ENCODE results near the gene SLC5A5.

SLC5A5 gene

GRCh38 chr19:17871878-17872250, at the start of gene SLC5A5:
TSS of gene SLC5A5 (plus strand) at chr19:17871945. CDS start at chr19:17872320, 375 bp downstream.
- DNase-seq (ENCODE audit: low read depth), result no peak

DNA sequence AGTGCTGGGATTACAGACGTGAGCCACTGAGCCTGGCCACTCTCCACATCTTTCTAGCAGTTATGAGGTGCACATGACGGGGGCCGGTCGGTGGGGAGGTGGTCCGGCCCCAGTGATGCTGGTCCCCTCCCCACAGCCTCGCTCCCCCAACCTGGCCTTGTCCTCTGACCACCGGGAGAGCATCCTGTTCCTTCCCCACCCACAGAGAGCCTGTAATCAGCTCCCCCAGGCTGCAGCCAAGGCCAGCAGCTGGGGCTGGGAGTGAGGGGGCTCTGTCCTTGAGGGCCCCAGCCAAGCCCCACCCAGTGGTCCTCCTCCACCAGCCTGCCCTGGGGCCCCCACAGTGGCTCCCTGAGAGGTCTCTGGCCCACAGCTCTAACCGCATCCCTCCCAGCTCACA, 47.4 kb upstream of the SLC5A5 start:
- no peak for DNase-seq (ENCODE audit: low read depth)

- DNase-seq (ENCODE audit: low read depth), result no peak
Measured at GRCh38 chr19:17826508-17827056, 45.2 kb upstream of the SLC5A5 start.

DNA sequence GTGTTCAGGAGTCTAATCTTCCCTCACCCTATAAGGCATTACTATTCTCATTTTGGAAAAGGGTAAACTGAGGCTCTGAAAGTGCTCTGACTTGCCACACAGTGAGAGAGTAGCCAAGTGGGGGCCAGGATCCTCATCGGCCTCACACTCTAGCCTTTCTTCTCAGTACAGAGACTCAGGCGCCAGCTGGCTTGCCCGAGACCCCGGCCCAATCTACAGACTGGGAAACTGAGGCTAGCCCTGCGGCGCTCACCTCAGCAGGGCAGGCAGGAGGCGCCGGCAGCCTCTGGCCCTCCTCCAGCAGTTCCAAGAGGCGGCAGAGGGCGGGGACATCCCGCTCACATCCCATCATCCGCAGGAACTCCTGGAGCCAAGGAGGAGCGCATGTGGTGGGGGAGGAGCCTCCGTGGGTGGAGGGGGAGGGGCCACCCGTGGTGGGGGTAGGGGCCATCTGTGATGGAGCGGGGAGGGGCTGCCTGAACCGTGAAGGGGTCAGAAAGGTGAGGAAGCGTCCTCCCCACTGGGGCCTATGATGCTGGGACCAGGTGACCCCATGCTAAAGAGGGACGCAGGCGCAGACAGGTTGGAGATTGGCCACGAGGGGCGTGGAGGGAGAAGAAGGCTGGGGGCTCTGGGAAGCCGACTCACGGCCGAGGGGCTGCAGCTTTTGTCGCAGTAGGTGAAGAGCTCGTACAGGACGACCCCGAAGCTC, 41.7 kb upstream of the SLC5A5 start:
- DNase-seq (ENCODE audit: low read depth), result peak; percentile 47

- peak; percentile 89 for DNase-seq (ENCODE audit: low read depth)
Measured at GRCh38 chr19:17830567-17831418, 41.0 kb upstream of the SLC5A5 start.

DNA sequence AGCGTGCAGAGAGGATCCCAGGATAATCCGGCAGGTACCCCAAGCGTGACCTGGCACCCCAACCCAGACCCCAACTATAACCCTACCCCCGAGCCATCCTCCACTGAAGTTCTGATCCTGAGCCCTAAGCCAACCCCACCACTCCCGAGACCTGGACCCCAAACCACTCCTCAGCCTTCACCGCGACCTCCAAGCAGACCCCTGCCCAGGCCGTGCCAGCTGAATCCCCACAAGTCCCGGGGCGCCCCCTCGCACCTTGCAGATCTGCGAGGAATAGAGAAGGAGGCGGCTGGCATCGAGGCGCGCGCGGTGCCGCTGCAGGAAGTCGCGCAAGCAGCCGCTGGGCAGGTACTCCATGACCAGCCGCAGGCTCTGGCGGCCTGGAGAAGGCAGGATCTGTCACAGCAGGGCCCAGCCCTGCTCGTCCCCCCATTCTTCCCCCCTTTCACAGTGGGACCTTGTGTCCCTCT, 40.3 kb upstream of the SLC5A5 start:
- no peak for DNase-seq (ENCODE audit: low read depth)

GRCh38 chr19:17832443-17833208, 39.1 kb upstream of the SLC5A5 start:
- DNase-seq (ENCODE audit: low read depth), result no peak

DNA sequence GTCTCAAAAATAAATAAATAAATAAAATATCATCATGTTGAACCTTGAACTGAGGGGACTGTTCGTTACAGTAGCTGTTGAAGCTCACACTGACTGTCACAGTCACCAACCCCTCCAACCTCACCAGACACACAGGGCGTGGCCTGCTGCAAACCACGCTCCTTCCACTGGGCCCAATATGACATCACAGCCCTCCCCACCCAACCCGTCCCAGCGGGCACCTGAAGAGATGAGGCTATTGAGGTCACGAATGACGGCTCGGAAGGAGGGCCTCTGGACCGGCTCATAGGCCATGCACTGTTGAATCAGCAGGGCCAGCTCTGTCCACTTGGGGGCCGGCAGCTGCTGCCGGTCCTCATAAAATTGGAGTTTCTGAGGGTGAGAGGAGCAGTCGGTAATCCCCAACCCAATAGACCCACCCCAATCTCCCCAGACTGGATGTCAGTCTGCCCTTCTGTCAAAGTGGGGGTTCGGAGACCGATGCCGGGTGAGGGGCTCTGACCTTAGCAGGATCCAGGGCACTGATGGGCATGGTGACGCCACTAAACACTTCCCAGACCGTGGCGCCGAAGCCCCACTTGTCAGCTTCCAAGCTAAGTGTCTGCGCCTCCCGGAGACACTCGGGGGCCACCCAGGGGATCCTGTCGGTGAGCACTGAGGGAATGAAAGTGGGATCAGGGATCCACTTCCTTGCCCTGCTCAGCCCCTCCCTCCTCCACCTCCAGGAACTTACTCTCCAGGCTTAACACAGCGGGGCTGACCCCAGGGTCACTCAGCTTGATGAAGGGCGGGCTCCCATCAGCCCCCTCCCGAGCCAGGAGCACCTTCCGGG, 37.2 kb upstream of the SLC5A5 start:
- DNase-seq (ENCODE audit: low read depth), result peak; percentile 7

DNA sequence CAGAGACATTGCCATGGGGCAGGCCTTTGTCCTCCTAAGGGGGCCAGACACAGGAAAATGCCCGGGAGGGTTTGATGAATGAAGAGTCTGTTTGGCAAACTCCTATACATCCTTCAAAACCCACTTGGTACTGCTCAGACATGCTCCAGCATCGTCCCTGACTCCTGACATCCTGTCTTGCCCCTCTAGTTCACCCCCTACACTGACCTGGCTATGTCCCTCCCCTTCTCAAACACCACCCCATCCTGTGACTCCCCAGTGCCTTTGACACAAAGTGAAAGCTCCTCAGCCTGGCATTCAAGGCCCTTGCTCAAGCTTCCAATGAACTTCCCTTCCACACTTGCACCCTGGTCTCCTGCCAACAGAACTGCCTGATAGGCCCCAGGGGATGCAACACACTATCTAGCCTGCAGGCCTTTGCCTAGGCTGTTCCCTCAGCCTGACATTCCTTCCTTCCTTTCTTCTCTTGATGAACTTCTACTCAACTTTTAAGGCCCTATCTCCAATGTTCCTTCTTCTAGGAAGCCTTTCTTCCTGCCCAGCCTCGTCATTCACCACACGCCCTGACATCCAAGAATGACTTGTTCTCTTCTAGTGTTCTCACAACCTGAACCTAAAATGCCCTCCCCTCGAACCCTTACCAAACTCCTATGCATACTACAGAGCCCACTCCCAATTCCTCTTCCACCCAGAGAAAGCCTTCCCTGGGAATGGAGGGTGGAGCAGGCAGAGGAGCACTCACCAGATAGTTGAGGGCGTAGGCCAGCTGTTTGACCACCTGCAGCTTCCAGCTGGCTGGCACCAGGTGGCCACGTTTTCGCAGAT, 36.4 kb upstream of the SLC5A5 start:
- DNase-seq (ENCODE audit: low read depth), result no peak

DNA sequence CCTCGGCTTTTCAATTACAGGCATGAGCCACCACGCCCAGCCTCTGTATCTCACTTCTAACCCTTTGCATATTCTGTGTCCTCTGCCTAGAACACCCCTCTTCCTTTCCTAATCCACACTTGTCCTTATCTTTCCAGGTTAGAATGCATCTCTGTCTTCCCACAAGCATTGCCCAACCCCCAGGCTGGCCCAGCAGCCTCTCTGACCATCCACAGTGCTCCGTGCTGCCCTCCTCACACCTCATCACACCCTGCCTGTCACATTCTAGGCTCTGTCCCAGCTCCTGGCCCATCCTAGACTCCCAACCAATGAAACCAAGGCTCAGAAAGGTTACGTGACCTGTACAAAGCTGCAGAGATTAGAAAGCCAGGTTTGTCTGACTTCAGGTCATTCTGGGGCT, 35.2 kb upstream of the SLC5A5 start:
- DNase-seq (ENCODE audit: low read depth), result no peak

DNA sequence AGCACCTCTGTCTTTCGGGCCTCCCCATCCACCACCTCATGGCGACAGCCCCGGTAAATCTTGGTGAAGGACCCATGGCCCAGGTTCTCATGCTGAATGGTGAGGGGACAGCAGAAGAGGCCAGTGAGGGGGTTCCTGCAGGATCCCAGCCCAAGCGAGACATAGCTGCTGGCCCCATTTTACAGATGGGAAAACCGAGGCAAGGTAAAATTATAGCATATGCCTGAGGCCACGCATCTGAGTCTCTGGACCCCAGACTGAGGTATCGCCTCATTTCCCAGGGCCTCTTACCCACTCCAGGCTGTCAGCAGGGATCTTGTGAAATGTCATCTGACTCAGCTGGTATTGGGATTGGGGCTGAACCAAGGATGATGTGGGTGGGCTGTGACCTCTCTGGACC, 33.8 kb upstream of the SLC5A5 start:
- DNase-seq (ENCODE audit: low read depth), result no peak

DNA sequence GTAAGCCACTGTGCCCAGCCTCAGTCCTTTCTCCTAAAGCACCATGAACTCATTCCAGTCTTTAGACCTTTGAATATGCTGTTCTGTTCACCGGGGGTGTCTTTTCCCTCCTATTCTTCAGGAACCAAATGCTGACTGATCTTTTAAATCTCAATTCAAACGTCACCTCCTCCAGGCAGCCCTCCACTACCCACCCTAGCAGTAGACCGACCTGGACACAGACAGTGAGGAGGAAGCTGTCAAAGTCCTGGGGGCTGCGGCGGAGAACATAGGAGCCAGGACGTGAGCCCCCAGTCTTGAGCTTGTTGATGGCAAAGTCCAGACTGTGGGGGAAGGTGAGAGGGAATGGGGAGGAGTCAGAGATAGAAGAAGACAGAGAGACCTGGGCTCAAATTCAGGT, 31.7 kb upstream of the SLC5A5 start:
- no peak for DNase-seq (ENCODE audit: low read depth)

GRCh38 chr19:17841371-17841809, 30.4 kb upstream of the SLC5A5 start:
- no peak for DNase-seq (ENCODE audit: low read depth)

DNA sequence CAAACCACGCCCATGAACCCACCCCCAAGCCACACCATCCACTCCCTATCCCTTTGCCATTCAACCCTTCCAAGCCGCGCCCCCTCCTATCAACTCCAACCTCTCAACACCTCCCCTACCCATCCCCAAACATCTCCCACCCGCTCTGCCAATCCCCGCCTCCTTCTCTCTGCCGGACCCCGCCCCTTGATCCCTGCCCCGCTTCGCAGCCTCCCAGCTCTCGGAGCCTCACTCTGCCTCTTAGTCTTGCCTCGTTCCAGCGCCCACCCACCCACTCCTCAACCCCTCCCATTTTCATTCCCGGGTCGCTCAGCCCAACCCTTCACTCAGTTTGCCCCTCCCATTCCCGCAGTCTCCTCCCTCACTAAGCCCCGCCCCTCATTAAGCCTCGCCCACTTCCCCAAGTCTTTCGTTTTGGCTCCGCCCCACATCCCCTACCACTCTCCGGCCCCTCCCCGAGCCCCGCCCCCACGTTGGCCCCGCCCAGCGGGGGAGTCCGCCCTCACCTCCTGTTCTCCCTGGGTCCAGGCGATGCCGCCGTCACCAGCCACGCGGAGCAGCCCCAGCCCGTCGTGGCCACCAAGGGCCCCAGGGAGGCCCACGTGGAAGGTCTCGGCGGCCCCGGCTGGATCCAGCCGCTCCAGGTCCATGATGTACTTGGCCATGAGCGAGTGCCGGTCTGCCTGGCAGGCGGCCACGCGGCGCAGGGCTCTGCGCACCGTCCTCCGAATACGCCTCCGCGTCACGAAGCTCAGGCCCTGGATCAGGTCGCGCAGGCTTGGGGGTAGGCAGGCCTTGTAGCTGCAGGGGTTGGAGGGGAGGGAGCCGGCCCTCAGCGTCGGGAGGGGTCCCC, 29.7 kb upstream of the SLC5A5 start:
- peak; percentile 92 for DNase-seq (ENCODE audit: low read depth)

GRCh38 chr19:17842663-17843291, 29.0 kb upstream of the SLC5A5 start:
- DNase-seq (ENCODE audit: low read depth), result no peak

DNA sequence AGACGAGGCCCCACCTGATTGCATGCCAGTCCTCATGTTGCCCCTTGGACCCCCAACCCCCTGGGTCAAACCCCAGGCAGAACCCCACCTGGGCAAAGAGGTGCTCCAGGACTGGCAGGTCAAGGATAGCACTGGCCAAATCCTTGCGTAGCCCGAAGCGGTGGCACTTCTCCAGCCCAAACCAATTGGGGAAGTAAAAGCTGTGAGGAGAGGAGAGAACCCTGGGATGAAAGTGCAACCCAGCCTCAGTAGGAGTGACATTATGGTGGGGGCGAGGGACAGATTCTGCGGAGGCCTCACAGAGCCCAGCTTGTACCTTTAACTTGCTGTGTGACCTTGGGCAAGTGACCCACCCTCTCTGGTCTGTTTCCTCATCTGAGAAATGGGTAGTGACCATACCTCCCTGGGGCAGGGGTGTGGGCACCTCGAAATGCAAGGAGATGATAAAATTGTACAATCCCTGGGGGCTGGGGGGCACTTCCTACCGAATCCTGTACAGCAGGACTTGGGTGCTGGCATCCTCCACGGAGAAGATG, 28.4 kb upstream of the SLC5A5 start:
- no peak for DNase-seq (ENCODE audit: low read depth)

DNA sequence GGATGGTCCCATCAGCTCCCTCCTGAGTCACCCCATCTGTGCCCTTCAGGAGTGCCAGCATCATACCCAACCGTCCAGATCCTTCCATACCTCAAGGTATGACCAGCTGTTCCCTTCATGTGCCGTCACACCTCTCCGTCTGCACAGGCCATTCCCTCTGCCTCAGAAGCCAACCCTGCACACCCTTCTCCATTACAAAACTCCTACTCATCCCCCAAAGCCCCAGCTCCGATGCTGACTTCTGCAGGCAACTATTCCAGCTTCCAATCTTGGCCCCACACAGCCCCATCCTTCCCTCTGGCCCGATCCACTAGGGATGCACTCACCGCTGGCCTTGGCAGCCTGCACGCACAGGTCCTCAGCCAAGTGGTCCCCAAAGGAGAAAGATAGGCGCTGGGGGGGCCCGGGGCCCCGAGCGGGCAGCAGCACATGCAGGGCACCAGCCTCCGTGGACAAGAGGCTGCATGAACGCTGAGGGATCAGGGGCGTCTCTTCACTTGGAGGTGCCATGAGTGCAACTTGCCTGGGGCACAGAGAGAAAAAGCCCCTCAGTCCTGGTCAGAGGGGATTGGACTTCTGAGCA, 27.7 kb upstream of the SLC5A5 start:
- DNase-seq (ENCODE audit: low read depth), result no peak

DNA sequence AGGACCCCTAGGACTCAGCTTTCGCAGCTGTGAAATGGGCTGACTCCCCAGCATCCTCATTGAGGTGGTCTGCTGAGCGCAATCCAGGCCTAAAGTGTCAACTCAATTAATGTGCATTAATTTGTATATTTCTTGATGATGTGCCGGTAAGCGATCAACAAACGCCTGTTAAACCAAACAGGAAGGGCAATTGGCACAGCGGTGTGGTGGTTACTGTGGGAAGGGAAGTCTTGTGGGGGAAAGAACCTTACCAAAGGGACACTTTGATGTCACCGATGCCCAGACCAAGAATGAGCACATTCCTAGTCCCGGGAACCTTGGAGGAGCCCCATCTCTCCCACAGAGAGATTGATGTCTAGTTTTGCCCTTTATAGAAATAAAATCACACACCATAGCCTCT, 25.6 kb upstream of the SLC5A5 start:
- no peak for DNase-seq (ENCODE audit: low read depth)
